Activated CD8-positive, alpha-beta memory T cell treated with anti-CD3 and anti-CD28 coated beads for 1 hour (primary cell): Measurements from ENCODE around the gene PTPRN2.

Experiments
- DNase-seq, 2 donors: peaks; one replicate each; pipeline ENCODE4 v3.0.0-alpha.2; 2020; ENCODE audit warnings: low read depth in 1 of 2; ENCODE audit errors: extremely low read depth in 1 of 2

The PTPRN2 gene

DNA sequence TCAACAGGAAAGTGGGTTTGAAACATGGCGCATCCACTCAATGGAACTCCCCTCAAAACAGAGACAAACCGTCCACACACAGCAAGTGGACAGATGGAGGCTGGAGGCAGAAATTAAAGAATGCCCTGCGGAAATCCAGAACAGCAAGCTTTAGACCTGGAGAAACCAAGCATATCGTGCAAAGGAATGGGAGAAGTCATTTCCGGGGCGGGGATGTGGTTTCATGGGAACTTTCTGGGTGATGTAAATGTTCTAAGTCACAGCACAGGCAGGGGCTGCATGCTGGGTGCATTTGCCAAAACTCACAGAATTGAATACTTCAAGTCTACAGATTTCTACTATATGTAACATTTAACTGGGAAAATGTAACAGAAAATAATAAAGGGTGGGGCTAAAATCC, 213.0 kb downstream of the PTPRN2 start:
- no peak for DNase-seq

DNA sequence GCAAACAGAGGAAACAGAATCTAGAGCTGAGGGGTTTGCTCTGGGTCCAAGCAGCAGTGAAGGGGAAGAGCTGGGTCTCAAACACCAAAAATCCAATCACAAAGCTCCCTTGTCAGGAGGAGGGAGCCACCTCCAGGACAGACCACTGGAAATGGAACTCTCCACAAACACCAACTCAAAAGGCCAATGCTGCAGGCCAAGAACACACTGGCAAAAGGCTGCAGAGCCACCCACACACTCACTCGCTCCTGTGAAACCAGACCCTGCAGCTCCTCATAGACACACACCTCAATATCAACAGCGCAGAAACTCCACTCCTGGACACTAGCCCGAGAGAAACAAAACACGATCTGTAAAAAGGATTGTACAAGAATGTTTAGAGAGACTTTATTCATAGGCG, 213.5 kb downstream of the PTPRN2 start:
- DNase-seq = no peak

DNA sequence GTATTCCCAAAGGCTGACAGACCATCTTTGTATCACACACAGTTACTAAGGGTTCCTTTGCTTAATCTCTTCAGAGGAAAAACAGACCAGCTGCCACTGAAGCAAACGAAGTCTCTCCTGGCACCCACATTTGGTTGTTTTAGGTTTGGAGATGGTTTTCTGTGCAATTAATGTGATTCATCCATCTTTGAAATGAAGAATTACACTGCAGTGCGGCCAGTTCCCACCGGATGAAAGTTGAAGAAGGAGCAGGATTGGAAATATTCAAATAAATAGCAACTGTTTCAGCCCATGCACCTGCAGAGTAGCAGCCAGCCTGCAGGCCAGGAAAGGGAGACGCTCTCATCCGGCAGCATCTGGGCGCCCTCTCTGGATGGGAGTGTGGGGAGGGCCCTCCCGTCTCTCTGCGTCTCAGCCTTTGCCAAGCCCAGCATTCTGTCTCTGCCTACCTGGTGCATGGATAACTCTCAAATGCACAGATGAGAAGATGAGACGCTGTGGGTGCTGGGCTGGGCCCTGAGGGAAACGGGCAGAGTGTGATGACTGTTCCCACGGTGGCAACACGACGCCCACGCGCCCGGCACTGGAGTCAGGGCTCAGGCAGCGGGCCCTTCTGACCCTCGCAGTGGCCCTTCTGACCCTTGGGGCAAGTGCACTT, 214.0 kb downstream of the PTPRN2 start:
- DNase-seq = no peak

DNA sequence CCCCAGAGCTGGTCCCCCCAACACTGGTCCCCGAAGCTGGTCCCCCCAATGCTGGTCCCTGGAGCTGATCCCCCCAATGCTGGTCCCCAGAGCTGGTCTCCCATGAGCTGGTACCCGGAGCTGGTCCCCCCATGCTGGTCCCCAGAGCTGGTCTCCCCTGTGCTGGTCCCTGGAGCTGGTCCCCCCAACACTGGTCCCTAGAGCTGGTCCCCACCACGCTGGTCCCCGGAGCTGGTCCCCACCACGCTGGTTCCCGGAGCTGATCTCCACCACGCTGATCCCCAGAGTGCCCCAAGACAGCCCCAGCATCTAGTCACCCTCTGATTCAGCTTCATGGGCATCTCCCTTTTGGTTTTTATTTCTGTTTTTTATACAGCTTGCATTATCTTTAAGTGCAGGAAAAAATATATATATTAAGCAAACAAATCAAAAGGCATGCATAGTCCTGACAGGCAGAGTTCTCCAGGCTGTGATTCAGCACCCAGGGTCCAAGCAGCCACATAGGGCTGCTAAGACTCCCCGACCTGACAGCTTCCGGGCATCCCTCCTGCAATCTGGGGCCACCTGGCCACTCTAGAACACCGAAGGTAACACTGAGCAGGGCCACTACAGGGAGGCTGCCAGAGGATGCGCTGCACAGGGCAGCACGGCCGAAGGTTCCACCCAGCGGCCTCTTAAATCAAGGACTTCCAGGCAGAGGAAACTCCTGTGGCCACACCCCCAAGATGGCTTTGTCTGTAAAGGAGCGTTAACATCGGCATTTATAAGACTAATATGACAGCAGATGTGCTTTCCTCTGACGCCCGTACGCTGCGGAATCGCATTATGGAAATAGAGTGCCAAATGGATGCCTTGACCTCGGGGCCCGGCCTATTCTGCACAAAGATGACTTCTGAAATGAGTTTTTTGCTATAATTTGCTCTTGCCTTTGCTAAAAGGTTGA, 215.0 kb downstream of the PTPRN2 start:
- DNase-seq = no peak

DNA sequence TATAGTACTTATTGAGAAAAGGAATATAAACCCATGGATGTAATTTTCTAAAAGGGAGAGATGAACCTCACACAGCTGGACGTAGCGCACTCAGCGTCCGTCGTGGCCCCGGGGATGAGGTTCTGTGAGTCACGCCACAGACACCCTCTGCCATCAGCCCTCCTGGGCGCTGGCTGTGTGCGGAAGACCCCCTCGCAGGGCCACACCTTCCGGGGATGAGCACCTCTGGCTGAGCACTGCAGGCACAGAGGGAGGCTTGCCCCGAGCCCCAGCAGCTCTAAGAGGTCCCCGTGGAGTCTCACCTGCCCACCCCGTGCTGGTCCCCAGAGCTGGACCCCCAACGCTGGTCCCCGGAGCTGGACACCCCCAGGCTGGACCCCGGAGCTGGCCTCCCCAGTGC, 215.8 kb downstream of the PTPRN2 start:
- DNase-seq = no peak

DNA sequence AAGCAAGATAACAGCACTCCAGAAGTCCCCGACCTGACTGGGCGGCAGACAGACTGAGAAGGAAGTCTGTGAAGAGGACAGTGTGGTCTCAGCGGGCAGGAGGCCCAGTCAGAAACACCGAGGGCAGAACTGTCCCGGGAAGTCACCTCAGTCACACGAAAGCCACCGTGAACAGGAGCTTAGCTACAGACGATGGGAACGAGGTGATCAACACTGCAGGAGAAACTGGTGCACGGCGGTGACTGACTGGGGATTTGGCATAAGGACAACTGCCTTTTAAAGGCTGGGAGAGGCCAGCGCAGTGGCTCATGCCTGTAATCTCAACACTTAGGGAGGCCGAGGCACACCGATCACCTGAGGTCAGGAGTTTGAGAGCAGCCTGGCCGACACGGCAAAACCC, 217.8 kb downstream of the PTPRN2 start:
- DNase-seq = no peak

DNA sequence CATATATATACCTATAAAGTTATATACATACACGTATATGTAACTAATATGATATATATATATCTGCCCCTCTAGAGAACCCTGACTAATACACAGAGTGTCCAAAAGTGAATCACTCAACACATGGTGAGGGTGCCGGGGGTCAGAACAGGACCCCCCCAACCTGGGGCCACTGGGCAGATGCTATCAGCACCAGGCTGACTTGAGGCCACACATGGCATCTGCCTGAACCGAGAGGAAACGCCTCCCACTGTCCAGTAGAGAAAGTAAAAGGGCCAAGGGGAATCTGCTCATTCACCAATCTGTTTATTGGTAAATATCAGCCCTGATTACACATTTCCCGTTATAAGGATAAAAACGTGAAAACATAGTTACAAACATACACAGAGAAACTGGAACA, 218.3 kb downstream of the PTPRN2 start:
- no peak for DNase-seq

DNA sequence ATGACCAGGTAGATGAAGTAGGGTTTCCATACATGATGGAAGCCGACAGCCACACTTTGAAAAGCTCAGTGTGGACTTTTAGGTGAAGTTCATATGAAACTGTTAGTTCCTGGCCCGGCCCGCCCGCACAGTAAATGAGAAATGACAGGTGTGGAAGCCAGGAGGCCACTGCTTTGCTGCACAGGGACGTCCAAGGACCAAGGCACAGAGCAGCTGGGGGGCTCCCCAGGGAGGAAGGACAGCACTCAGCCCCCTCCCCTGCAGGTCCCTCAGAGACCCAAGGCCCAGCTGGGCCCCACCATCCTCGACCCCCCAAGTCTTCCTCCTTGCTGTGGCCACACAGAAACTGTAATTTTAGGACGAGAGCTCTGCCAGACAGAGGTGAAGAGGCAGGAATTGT, 219.2 kb downstream of the PTPRN2 start:
- no peak for DNase-seq

DNA sequence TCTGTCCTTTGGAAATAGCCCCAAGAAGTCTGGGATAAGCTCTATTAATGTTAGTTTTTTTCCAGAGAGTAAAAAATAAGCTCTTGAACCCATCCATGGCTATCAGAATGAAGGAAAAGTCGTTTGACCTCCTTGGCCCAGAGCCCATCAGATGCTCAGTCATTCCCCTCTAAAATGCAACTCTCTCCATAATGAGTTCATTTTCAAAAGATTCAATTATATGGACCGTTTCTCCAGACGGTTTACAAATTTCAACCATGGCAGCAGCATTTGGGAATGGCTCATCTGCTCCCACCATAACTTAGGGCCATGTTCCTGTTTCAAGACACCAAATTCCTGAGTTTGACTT, 220.0 kb downstream of the PTPRN2 start:
- DNase-seq = no peak

DNA sequence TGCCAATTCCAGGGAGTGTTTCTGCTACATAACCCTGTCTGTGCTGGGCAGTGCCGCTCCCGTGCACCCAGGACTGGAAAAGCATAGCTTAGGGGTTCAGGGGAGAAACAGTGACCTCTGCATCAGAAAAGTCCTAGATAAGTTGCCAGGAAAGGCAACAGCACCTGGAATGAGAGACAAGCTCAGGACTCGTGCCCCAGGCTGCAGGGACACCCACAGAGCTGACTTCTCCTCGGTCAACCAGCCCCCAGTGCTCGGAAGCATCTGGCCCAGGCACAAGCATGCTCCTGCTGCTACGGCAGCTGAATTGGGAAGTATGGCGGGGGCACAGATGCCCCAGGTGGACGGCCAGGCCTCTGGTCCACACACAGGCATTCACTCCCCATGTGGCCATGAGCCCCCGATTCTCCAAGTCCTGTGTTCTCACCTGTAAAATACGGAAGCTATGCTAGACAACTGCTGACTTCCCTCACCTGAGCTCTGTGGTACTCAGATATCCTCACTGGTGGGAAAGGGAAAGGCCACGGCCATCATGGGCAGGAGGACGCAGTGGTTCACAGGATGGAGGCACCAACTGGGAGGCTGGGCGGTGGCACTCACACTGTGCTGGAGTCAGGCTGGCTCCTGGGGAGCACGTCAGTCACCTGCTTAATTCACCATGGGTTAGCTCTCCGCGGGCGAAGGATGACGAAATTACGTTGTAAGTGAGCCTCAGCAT, 220.5 kb downstream of the PTPRN2 start:
- DNase-seq = no peak

DNA sequence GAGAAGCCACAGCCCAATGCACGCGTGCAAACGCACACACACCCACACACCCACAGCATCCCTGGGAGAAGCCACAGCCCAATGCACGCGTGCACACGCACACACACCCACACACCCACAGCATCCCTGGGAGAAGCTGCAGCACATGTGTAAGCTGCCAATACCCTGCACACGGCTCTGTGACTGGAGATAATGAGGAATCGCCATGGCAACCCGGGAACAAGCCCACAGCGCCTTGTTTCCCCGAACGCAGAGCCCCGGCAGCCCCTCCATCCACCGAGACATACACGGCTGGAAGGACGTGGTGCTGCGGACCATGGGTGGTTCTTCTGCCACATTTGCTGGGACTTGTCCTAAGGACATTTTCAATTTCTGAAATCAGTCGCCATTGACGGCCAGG, 221.3 kb downstream of the PTPRN2 start:
- no peak for DNase-seq

DNA sequence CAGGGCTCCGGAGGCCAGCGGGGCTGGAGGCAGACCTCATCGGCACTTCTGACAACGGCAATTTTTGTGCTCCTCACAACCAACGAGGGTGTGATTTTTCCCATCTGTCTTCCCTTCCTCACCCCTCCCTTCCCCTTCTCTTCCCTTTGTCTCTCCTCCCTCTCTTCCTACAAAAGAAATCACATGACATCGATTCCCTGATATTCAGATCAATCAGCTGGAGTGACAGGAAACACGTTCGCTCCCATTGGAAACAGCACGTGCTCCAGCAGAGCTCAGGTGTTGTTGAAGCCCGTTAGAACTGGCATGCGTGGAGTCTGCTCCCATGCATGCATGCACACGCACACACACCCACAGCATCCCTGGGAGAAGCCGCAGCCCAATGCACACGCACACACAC, 222.4 kb downstream of the PTPRN2 start:
- no peak for DNase-seq

DNA sequence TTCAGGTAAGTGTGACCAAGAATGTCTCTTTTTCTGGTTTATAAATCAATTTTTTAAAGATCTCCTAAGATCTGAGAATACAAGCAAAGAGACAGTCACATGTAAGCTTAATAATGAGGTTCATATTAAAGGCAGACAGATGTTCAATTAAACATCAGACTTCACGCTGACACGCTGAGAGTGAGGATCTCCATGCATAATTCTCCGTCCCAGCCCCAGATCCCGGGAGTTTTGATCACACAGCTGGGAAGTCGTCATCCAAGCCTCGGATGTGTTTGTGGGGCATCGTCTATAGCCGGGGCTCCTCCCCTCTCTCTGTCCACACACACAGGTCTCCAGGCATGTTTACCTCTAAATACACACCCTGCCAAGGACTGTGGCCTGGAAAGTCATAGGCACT, 223.2 kb downstream of the PTPRN2 start:
- DNase-seq = no peak

DNA sequence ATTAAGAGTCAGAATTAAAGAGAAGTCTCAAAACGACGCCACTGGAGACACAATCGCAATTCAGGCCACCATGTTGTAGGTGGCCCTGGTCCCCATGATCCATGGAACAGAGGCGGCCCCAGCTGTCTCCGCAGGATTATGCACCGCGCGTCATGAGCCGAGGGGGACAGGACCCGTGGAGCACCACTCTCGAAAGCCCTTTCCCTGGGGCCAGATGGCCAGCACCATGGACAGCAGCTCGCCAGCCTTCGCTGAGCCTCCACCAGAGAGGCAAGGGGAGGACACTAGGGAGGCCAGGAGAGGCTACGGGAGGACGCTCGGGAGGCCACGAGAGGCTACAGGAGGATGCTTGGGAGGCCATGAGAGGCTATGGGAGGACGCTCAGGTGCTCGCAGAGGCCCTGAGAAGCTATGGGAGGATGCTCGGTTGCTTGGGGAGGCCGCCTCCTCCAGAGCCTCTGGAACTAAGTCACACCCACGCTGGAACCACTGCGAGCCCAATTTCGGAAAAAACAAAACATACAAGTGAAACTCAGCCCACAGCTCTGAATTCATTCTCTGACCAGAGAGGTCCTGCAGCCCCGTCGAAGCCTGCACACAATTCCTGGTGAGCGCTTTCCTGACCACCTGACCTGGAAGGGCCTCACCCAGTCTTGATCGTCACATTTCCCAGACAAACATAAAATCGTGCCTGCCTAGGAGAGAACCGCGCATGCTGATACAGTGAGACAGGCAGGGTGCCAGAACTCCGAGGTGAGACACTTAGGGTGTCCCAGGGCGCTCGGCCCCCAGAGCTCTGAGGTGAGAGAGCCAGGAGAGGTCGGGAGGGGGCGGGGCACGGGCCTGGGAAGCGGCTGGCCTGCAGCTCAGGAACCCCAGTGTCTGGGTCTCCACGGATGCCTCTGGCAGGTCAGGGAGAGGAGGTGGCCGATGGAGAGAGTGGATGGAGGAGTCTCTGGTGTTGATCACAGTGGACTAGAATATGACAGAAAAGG, 224.4 kb downstream of the PTPRN2 start:
- DNase-seq = no peak

DNA sequence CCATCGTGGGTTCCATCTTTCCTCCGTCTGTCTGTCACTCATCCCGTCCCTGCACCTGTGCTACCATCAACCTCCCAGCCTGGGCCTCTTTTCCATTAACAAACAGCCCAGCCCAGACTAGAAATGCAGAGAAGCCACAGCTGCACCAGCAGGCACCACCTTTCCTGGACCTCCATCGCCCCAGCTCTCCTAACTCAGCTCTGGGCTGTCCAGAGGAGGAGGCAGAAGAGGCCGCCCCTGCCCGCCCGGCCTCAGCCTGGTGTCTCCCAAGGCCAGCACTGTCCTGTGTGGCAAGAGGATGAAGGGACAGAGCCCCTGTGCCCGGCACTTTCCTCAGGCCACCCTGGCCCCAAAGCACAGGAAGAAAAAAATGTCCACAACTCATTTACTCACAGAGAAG, 225.6 kb downstream of the PTPRN2 start:
- DNase-seq = no peak

DNA sequence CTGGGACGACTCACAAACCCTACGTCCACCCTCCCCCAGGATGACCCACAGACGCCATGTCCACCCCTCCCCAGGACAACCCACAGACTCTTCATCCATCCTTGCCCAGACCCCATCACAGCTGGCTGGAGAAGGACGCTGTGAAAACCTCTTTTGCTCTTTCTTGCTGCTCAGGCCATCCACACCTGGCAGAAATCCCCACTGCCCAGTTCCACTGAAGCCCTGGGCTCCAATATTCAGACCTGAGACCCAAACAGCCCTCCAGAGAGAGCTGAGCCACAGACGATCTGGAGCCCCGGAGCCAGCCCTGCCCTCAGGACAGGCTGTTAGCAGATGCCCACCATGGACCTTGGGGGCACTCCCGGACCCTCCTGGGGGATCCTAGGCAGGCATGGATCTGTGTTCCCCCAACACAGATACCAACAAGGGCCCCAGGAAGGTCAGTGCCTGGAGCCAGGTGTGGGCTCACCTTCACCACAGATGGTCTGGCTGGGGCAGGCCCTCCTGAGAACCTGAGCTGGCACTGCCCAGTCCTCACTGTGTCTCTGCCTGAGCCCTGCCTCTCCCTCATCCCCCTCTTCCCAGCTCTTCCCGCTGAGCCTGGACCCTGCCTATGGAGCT, 226.2 kb downstream of the PTPRN2 start:
- DNase-seq = no peak

DNA sequence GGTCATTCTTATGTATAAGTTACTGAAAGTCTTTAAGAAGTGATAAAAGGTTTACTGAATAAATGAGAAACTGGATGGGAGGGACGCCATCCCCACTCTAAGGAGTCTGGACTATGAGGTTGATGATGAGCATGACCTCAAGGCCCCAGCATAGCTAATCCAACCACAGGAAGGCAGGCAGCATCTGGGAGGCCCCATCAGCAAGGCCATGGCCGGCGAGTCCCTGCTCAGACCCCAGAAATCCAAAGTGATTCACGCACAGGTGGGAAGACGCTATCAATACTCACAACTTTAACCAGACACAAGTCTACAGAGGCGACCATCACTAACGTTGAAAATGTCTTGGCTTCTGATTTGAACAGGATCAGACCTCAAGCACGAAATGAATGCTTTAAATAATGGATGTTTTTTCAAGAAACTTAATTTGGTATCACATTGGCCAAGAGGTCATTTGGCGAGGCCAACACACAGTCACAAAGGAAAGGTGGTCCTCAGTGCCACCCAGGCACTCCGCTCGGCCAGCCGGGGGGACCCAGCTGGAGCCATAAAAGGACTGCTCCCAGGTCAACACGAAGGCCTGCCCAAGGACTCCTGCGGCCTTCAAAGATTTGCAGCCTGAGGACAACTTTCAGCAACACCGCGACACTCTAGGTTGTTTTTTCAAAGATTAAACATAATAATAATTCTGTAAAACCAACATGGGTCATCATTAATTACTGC, 228.5 kb downstream of the PTPRN2 start:
- no peak for DNase-seq

DNA sequence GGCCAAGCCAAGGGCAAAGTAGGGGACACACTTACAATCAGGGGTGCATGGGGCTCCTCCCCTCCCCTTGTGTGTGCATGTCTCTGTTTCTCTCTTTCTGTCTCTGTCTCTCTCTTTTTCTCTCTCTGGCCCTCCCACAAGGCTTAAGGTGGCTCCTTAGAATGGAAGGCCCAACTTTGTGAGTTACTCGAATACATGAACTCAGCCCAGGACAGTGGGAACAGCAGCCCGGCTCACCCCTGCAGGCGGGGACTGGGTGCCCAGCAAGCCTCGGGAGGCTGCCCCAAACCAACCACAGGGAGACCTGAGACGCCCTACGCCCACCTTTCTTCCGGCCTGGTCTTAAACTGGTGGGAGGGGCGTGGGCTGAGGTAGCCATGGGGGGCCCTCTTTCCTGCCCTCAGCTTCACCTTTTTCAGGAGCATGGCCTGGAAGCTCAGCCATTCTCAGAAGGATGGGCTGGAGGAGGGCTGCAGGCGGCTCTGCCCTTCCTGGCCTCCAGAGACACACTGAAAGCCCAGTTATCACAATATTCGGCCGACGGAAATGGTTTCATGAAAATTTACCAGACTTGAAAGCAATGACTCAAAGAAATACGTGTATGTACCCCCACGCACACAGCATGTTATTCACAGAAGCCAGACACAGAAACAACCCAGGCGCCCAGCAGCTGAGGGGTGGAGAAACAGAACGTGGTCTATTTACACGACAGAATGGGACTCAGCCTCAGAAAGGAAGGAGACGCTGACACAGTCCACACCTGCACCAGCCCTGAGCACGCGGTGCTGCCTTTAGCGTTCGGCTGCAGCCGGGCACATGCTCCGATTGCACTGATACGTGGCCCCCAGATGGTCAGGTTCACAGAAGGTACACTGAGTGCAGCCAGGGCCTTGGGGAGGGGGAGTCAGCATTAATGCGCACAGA, 229.5 kb downstream of the PTPRN2 start:
- no peak for DNase-seq
